Fibroblast of skin of scalp (primary cell): ENCODE measurements around the gene GALNT6.

Source experiments
- DNase-seq: peaks from one replicate; pipeline ENCODE4 v3.0.0-alpha.2; 2013

The GALNT6 gene

DNA sequence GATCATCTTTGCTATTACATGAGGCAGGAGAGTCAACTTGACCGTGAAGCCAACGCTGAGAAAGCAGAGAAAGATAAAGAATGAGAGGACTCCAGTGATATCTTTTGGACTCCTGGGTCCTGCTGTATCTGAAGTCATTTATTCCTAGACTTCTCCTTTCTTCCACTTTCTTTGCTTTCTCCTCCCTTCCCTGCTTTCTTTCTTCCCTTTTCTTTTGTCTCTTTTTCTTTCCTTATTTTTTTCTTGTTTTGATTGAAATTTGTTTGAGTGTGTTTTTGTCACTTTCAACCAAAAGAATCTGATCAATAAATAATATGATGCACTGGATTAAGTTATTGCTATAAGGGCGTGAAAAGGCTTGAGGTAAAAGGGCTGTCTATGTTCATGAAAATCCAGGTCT lies 13.4 kb upstream of the GALNT6 start:
- no peak for DNase-seq

DNA sequence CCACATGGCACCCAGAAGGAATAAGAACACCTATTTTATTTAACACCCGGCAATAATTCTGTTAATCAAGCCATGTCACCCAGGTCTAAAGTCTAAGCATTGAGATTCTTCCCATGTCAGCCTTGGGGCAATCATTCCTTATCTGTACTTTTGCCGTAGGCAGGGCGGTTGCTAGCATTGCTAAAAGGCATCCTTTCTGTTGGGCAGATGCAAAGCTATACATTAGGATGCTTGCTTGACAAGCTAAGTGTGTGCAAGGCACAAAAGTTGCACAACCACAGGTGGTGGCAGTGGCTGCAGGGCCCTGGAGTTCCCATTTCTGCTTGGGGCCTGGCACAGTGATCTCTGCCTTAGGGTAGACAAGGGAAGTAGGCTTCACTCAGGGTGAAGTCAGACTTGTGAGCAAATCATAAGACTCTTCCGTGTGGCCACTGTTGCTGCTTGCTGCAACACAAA lies 12.5 kb upstream of the GALNT6 start:
- DNase-seq, result no peak

DNA sequence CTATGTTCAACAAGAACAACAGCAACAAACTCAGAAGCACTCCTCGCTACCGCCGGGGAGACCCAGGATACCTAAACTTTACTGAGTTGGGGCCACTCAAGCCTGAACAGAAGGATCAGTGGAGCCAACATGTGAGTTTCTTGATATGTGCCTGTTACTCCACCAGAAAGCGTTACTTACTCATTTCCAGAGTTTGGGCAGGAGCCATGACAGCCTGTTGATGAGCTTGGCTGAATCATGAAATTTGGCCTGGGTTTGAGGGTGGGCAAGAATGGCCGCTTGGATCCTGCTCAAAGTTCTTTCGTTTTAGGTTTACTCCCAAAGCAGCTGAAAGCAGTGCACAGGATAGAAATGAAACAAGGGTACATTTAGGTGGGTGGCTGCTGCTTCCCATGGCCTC lies 12.0 kb upstream of the GALNT6 start:
- DNase-seq, result no peak

DNA sequence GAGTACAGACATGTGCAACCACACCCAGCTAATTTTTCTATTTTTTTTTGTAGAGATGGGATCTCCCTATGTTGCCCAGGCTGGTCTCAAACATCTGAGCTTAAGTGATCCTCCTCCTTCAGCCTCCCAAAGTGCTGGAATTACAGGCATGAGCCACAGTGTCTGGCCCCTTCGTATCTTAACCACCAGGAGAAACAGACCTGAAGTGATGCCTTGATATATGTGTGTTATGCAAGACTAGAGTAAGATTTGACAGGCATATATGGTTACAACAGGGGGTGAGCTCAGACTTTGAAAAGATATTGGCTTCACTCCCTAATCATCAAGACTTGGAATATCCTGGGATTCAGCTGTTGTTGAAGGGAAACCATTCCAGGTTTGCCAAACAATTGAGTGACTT lies 10.7 kb upstream of the GALNT6 start:
- no peak for DNase-seq

DNA sequence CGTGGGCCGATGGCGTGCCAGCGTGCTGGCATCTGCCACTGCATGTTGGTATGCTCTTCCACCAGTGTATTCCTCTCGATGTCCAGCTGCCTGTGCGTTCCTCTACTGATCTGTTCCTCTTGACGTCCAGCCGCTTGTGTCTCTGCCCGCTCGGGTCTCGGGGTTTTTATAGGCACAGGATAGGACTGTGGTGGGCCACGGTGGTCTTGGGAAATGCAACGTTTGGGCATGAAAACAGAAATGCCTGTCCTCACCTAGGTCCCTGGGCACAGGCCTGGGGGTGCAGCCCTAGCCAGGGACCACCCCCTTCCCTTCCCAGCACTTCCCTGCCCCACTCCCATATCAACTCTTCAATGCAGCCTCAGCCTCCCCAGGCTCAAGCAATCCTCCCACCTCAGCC lies 10.3 kb upstream of the GALNT6 start:
- DNase-seq, result no peak

DNA sequence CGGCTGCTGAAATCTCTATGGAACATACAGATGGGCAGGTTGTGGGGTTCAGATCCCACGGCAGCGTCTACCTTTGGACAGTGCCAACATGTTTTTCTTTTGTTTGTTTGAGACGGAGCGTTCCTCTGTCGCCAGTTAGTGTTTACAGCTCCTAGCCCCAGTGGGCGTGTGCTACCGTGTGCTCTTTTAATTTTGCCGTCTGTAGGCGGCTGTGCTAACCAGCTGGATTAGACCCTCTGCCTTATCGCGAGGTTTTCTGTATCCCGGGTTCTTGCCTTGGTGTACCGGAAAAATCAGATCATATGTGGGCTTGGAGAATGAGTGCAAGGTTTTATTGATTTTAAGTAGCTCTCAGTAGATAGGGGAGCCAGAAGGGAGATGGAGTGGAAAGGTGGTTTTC lies 9.8 kb upstream of the GALNT6 start:
- DNase-seq, result no peak

DNA sequence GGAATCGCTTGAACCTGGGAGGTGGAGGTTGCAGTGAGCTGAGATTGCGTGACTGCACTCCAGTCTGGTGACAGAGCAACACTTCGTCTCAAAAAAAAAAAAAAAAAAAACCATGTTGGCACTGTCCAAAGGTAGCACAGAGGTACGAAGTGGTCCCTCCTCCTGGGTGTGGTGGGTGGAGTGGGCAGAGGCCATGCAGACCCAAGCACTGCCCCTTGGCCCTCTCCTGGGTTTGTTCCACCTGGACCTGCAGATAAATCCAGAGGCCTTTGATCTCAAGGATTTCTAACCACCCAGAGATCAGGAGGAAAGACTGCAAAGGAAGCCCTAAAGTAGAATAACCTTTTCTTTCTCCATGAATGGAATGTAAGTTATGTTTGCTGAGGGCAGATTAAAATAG lies 8.7 kb upstream of the GALNT6 start:
- DNase-seq, result no peak

DNA sequence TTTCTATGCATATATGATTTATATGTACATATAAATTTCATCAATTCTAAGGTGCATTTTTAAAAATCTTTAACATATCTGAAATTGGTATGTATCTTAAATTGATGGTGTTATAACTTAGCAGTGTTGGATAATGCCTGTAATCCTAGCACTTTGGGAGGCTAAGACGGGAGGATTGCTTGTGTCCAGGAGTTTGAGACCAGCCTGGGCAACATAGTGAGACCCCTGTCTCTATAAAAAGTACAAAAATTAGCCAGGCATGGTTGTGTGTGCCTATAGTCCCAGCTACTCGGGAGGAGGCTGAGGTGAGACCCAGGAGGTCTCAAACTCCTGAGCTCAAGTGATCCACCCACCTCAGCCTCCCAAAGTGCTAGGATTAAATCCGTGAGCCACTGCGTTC lies 6.5 kb upstream of the GALNT6 start:
- no peak for DNase-seq

DNA sequence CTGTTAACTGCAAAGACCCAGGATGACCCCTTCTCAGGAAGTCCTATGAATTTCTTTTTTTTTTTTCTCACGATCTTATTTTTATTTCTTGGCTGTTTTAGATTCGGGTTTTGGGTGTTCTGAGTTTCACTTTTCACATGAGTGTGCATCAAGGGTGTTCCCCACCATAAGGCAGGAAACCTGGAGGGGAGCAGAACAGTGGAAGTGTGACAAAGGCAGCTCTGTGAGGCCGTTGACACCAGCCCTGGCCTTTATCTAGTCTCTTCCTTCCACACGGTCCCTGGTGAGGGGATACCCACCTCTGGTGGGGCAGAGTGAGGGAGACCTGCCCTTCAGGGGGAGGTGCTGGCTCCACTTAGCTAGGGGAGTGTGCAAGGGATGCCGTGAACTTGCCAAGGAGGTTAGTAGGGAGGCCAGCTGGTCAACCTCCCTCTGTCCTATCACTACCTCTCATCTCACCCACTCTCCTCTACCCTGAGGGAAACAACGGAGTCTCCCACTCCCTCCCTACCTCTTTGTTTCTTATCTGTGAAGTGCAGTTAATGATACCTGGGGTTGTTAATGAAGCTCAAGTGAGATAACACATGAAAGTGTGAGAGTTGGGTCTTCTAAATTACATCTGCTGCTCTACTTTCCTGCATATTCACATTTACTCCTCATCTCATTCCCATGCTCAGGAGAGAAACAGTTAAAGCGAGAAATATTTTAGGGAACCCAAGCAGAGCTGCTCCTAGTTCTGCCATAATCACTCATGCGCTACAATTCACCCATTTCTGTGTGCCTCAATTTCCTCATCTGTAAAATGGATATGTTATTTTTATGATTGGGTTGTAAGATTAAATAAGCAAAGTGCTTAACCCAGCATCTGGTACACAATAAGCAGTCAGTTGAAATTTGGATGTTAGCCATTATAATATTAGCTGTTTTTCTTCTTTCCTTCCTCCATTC lies 4.4 kb upstream of the GALNT6 start:
- no peak for DNase-seq

DNA sequence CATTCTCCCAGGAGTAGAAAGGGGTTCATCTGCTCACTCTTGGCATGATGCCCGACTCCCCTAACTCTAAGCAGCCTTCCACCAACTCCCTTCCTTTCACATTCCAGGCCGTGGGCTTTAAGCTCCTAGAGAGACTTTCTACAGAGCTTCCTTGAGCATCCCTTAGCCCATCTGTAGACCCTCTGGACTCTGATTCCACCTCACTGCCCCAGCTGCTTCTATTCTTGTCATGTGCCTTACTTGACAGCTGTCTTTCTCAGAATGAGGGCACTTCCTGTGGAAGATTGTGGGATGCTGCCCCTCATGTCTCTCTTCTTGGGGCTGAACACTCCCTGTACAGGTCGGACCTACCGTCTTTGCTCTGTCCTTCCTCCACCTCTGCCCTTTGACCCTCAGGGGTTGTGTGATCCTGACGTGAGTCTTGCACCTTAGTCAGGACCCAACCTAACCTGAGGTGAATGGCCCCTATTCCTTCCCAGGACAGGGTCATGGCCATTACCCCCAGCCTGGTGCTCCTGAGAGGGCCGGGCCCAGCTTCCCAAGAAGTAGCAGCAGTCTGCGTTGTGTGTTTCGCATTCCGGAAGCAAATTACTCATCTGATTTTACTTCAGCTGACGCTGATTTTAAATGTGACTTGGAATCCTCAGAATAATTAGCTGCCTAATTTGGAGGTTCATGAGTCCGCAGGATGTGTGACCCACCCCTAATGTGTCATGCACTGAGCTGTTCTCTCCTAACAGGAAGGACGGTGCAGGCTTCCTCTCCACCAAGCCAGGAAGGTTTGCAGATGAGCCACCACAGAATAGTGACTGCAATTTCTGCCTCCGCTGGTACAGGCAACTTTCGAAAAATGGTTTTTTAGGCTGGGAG lies 2.7 kb upstream of the GALNT6 start:
- peak; percentile 88 for DNase-seq

DNA sequence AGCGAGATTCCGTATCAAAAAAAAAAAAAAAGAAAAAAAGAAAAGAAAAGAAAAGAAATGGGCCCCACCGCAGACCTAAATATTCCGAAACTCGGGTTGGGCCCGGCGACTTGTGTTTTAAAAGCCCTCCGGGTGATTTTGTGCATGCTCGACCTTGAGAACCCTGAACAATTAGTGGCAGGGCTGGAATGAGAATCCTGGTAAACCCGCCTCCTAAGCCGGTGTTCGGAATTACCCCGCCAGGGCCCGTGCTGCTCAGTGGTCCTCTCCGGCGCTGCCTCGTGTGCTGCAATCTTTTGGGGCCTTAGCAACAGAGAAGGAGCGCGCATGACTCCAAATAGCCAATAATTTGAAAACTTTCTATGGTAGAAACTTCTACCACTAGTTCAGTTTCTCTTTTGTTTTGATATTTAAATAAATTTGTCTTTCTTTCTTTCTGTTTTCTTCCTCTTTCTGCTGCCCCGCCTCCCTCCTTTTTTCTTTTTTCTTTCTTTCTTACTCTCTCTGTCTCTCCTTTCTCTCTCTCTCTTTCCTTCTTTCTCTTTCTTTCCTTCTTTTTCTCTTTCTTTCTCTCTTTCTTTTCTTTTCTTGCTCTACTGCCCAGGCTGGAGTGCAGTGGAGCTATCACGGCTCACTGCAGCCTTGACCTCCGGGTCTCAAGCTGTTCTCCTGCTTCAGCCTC lies 1.5 kb upstream of the GALNT6 start:
- peak; percentile 29 for DNase-seq

DNA sequence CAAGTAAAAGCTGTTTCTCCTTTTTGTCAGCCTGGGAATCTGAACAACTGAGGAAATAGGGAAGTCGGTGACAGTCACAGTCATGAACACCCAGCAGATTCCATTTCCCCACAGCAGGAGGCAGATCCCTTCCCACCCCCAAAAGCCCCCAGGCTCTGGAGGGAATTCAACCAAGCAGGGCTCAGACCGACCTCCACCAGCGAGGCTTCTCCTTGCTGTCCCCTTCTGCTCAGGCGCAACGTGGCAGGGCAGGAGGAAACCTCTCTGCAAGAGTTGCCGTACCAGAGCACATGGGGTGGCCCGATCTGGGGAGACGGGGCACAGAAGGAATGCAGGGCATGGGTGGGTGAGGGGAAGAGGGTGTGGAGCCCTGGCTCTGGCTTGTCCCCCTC lies 319 bp downstream of the GALNT6 start:
- peak; percentile 38 for DNase-seq

DNA sequence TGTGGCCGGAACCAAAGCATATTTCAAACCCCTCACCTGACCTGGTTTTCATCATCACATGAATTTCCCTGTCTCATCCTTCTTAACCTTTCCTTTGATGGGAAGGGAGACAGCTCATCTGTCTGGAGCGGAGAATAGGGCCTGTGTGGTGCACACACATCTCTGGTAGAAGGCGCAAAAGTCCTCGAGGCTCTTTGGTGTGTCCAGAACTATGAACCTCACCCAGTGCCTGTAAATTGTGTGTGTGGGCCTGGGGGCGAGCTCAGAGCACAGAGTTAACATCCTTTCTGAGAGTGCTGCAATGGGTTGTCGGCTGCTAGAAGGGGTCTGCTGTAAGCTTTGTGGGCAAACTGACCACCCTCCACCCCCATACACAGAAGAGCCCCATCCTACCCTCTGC lies 749 bp downstream of the GALNT6 start:
- no peak for DNase-seq

DNA sequence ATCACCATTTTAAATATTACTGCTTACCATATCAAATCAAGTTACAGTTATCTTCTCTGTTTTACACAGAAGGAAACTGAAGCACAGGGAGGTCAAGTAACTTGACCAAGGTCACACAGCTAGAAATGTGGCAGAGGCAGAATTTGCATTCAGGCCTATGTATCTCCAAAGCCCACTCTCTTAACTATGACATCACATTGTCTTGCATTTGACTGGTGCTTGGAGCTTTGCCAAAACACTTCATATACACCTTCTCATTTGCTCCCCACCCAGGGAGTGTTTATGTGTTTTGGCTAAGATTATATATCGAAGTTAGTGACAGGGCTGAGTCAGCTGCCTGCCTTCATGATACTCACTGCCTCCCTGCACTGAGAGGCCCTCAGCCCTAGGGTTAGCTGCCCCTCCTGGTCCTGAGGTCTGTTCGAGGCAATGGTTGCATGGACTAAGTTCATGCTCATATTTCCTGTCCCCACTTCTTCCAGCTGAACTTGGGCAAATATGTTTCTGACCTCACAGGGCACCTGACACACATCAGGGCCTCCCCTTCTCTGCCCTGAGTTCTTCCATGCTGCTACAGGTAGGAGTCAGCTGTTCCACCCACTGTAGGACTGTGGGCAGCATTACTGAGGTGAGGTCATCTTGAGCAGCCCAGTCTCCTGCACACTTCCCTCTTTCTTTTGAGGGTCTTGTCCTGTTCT lies 1.8 kb downstream of the GALNT6 start:
- DNase-seq, result no peak

DNA sequence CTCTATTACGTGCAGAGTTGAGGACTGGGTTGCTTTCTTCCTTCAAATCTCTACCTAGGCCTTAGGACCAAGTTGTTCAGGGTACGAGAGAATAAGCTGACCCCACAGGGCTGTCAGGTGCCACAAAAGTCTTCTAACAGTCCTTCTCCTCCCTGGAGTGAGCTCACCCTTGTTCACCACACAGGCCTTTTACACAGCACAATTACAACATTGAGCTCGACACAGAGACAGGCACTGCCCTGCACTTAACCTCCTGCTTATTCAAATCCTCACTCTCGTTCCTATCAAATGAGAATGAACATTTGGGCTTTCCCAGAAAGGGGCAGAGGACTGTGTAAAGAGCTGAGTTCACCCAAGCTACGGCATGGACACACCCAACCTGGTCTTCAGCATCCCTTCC lies 2.4 kb downstream of the GALNT6 start:
- no peak for DNase-seq

DNA sequence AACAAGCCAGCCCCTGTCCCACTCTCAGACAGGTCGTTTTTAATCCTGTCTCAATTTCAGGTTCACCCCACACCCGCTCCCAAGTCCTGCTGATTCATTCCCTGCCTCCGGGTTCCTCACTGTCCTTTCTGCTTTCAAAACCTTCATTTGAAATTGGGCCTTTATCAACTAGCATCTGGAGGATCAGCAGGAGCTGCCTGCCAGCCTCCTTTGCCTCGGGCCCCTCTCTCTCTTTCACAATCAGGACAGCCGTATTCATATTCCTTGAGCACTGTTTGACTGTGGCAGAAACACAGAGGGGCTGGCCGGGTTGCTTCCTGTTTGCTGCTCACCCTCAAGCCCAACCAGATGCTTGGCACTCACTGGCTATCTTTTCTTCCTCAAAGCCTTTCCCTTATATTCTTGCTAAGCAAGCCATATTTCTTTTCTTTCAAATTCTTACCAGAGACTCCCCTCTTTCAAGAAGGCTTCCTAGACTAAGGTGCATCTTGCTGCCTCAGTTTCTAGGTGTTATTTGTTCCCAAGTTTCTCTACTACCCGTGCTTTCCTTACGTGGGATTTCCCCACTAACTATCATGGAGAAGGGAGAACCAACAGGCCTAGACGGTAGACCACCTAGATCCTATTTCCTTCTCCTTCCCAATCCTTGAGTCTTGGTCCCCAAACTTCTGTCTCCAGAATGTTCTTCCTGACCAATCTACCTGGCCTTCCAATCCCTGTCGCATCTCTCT lies 3.0 kb downstream of the GALNT6 start:
- peak; percentile 53 for DNase-seq

DNA sequence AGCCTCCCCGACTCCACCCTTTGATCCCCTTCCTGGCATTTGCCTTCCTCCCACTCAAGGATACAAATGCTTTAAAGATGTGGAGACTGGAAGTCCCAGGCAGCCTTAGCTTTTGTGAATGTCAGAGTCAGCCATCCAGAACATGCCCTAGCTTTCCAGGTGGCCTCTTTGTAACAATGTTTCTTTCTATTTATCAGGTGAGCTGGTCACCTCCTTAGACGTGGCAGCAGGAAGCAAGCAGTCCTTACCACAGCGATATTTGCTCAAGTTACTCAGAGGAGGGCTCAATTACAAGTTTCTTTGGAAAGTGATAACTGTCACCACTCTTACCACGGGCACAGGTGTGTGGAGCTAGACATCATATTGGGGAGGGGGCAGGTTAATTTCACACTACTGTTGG lies 4.9 kb downstream of the GALNT6 start:
- DNase-seq, result no peak

DNA sequence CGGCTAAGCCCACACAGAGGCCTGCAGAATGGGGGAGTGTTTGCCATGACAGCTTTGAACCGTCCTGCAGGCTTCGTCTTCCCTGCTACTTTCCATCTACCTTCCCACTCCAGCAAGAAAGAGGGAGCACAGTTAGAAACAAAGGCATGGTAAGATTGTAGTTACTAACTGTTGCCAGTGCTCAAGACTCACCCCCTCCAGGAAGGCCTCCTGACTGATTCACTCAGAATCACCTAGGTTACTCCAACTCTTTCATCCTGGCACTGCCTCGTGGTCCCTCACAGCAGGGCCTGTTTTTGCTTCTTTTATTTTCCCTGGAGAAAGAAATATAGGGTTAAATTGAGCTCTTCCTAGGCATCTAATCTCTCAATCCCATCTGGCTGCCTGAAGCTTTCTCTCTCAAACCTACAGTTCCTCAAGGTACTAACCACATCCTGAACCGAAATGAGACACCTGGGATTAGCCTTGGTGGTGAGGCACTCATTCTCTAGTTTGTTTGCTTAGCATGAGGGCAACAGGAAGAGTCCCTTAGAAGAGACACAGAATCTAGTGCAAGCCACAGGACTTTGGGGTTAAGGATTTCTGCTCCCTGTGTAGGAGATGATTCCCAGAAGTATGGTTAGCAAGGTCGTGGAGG lies 7.8 kb downstream of the GALNT6 start:
- DNase-seq, result no peak

DNA sequence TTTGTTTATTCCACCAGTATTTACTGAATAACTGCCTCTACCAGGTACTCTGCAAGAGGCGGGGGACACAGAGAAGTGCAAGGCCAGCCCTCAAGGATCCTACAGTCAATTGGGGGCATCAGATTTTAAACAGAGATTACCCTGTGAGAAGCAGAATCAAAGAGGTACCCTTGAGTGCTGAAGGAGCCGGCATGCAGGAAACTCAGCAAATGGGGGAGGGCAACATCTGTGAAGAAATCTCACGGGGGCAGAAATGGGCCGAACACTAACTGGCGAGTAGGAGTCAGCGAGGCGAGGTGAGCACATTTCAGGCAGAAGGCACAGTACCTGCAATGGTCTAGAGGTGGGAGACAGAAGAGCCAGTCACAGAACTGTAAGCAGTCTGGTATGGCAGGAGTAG lies 9.0 kb downstream of the GALNT6 start:
- no peak for DNase-seq

DNA sequence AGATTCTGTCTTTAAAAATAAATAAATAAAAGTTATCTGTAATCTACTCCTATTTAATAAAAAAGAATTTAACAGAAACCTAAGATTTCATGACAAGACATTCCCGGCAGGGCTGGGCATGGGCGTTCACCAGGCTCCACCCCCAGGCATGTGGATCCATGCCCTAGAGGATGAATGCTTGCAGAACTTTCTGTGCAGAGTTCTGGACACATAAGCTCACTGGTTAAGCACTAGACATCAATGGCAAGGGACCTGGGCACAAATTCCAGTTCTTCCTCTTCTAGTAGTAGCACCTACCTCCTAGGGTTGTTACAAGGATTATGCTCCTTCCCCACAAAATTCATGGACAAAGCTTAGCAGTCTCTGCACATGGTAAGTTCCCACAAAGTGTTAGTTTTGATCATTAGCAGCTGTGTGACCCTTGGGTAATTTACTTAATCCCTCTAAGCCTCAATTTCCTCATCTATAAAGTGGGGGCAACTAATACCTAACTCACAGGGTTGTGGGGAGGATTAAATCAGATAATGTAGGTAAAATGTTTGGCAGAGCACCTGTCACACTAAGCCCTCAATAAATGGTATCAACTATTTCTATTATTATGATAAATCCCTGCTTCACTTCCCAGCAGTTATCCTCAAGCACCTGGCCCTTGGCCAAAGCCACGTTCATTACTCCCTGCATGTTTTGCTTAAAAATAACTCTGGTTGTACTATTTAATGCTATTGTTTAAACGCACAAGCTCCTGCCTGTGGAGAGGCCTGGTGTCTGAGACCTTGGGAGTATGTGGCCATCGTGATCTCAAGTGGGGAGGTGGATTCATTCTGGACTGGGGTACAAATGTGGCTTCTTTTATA lies 9.8 kb downstream of the GALNT6 start:
- DNase-seq, result peak; percentile 43
